MM.1S (cell line): ENCODE measurements around the gene TBC1D8.

Source experiments
- DNase-seq: peaks from one replicate; pipeline ENCODE4 v3.0.0-alpha.2; 2015
- H2AFZ ChIP-seq: fragments of 300-600 bp; sonication (generic); 2 replicates; pipeline ENCODE4 v1.6.0; 2016; ENCODE audit warnings: antibody characterized with exemption, low read length
- H3F3A ChIP-seq: fragments of 300-600 bp; sonication (generic); 2 replicates; pipeline ENCODE4 v1.6.1; 2016; ENCODE audit warnings: mild to moderate bottlenecking, antibody characterized with exemption, low read length, moderate library complexity, mixed read lengths; ENCODE audit not compliant: insufficient read depth
- H3K27ac ChIP-seq: fragments of 300-600 bp; sonication (generic); 2 replicates; pipeline ENCODE4 v1.5.1; 2016; ENCODE audit warnings: mild to moderate bottlenecking, low read length
- H3K27me3 ChIP-seq: fragments of 300-600 bp; sonication (generic); replicated peaks from 2 replicates; pipeline ENCODE4 v1.6.0; 2016; ENCODE audit warnings: low read length; ENCODE audit not compliant: insufficient read depth
- H3K36me3 ChIP-seq: fragments of 300-600 bp; sonication (generic); replicated peaks from 2 replicates; pipeline ENCODE4 v1.6.1; 2016; ENCODE audit warnings: mild to moderate bottlenecking, low read length, mixed read lengths; ENCODE audit not compliant: insufficient read depth
- H3K4me1 ChIP-seq: fragments of 300-600 bp; sonication (generic); 2 replicates; pipeline ENCODE4 v1.6.1; 2016; ENCODE audit warnings: low read length, mixed read lengths
- H3K4me2 ChIP-seq: fragments of 300-600 bp; sonication (generic); 2 replicates; pipeline ENCODE4 v1.6.0; 2016; ENCODE audit warnings: low read depth, low read length
- H3K4me3 ChIP-seq: fragments of 300-600 bp; sonication (generic); 2 replicates; pipeline ENCODE4 v1.5.1; 2016; ENCODE audit warnings: low read length, mixed read lengths
- H3K79me2 ChIP-seq: fragments of 300-600 bp; sonication (generic); 2 replicates; pipeline ENCODE4 v1.6.1; 2016; ENCODE audit warnings: mixed run types, low read length, mixed read lengths
- H3K9ac ChIP-seq: fragments of 300-600 bp; sonication (generic); 2 replicates; pipeline ENCODE4 v1.6.1; 2016; ENCODE audit warnings: low read length, mixed read lengths
- H3K9me2 ChIP-seq: fragments of 300-600 bp; sonication (generic); replicated peaks from 2 replicates; pipeline ENCODE4 v1.6.1; 2016; ENCODE audit warnings: mild to moderate bottlenecking, low read length, mixed read lengths; ENCODE audit not compliant: insufficient read depth
- H3K9me3 ChIP-seq: fragments of 300-600 bp; sonication (generic); replicated peaks from 2 replicates; pipeline ENCODE4 v1.6.1; 2016; ENCODE audit warnings: mild to moderate bottlenecking, low read length, mixed read lengths; ENCODE audit not compliant: insufficient read depth
- H4K20me1 ChIP-seq: fragments of 300-600 bp; sonication (generic); 2 replicates; pipeline ENCODE4 v1.6.1; 2016; ENCODE audit warnings: mild to moderate bottlenecking, low read length, moderate library complexity, mixed read lengths; ENCODE audit not compliant: insufficient read depth
- CTCF ChIP-seq: fragments of 300-600 bp; sonication (generic); IDR thresholded peaks from 2 replicates; pipeline ENCODE4 v1.5.1; 2016; ENCODE audit warnings: antibody characterized with exemption, low read length, mixed read lengths
- EZH2 ChIP-seq: fragments of 300-600 bp; sonication (generic); optimal IDR thresholded peaks from 2 replicates; pipeline ENCODE3; 2017; ENCODE audit warnings: low read depth, mild to moderate bottlenecking, antibody characterized with exemption, low read length, mixed read lengths
- EZH2phosphoT487 ChIP-seq: fragments of 300-600 bp; sonication (generic); IDR thresholded peaks from 2 replicates; pipeline ENCODE4 v1.6.1; 2018; ENCODE audit warnings: antibody characterized with exemption, low read length

Gene TBC1D8

GRCh38 chr2:101058386-101058785, 92.8 kb downstream of the TBC1D8 start:
- Histone ChIP-seq H3K27ac (no peak overlapping the region), H3K27me3 (no peaks in the 10 kb centered on the region), H3K4me3 (no peak overlapping the region), H4K20me1 (no peaks in the 10 kb centered on the region), H3K4me2 (no peak overlapping the region), H3K9me3 (no peaks in the 10 kb centered on the region), H3K79me2 (no peaks in the 10 kb centered on the region), H3K9ac (no peak overlapping the region), H3K36me3 (no peaks in the 10 kb centered on the region), H3K4me1 (peaks cover 8% of the 10 kb centered on the region; the same call in 1 of the 2 replicates), H3K9me2 (no peaks in the 10 kb centered on the region), H3F3A (no peaks in the 10 kb centered on the region), H2AFZ (no peak overlapping the region)
- DNase-seq = no peak
- TF ChIP-seq CTCF (no peak), EZH2phosphoT487 (no peak), EZH2 (no peak)

GRCh38 chr2:101057051-101057933, 93.9 kb downstream of the TBC1D8 start:
- Histone ChIP-seq H2AFZ (no peak overlapping the region), H3K9me2 (no peaks in the 10 kb centered on the region), H3K9ac (no peak overlapping the region), H3K4me3 (no peak overlapping the region), H4K20me1 (no peaks in the 10 kb centered on the region), H3K79me2 (no peaks in the 10 kb centered on the region), H3F3A (no peaks in the 10 kb centered on the region), H3K4me2 (no peak overlapping the region), H3K4me1 (peaks cover 8% of the 10 kb centered on the region; the same call in 1 of the 2 replicates), H3K27me3 (no peaks in the 10 kb centered on the region), H3K9me3 (no peaks in the 10 kb centered on the region), H3K36me3 (no peaks in the 10 kb centered on the region), H3K27ac (no peak overlapping the region)
- no peak for TF ChIP-seq CTCF
- TF ChIP-seq EZH2 = no peak
- no peak for TF ChIP-seq EZH2phosphoT487
- DNase-seq = no peak

- Histone ChIP-seq H3K9ac (no peak overlapping the region), H3K4me1 (peaks cover 19% of the 10 kb centered on the region), H3K9me3 (no peaks in the 10 kb centered on the region), H2AFZ (no peak overlapping the region), H4K20me1 (no peaks in the 10 kb centered on the region), H3F3A (peaks cover 4% of the 10 kb centered on the region), H3K27ac (no peak overlapping the region), H3K4me3 (no peak overlapping the region), H3K9me2 (no peaks in the 10 kb centered on the region), H3K4me2 (no peak overlapping the region), H3K79me2 (no peaks in the 10 kb centered on the region), H3K27me3 (no peaks in the 10 kb centered on the region), H3K36me3 (no peaks in the 10 kb centered on the region)
- no peak for TF ChIP-seq EZH2
- no peak for TF ChIP-seq EZH2phosphoT487
- TF ChIP-seq CTCF = no peak
- no peak for DNase-seq
Observed at GRCh38 chr2:101053117-101053516, 98.1 kb downstream of the TBC1D8 start.
